Measurements from ENCODE around the gene PDLIM4.

Gene PDLIM4

DNA sequence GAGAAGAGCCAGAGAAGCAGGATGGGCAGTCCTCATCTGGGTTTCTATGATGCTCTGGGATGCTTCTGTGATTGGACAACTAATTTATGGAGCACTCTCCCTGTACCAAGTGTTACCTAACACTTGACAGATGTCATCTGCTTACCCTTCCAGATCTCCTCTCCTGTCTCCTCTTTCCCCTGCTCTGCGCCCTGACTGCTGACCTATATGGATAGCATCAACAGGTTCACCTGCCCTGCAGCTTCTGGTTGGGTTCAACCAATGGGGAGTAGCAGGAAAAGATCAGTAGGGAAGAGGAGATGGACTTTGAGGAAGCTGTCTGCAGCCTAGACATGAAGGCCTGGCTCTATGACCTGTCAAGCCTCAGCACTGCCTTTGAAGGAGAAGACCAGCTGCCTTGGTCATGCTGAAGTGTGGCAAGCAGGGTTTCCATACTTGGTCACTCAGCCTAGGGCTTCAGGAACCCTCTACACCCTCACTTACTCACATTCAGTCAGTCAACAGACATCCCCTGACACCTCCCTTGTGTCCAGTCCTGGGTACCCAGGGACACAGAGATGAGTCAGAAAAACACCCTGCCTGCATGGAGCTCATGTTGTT is 18.5 kb upstream of the PDLIM4 start:
- no peak overlapping the region for H3K4me3 ChIP-seq (ENCODE audit: low read length)
- DNase-seq (ENCODE audit: low read depth): no peak
- no peak for TF ChIP-seq CTCF (conservative IDR thresholded peaks at IDR 0.05; ENCODE audit: low read length)

GRCh38 chr5:132239776-132240175 is 17.7 kb upstream of the PDLIM4 start:
- TF ChIP-seq CTCF (conservative IDR thresholded peaks at IDR 0.05; ENCODE audit: low read length): no peak
- H3K4me3 ChIP-seq (ENCODE audit: low read length): no peak overlapping the region

DNA sequence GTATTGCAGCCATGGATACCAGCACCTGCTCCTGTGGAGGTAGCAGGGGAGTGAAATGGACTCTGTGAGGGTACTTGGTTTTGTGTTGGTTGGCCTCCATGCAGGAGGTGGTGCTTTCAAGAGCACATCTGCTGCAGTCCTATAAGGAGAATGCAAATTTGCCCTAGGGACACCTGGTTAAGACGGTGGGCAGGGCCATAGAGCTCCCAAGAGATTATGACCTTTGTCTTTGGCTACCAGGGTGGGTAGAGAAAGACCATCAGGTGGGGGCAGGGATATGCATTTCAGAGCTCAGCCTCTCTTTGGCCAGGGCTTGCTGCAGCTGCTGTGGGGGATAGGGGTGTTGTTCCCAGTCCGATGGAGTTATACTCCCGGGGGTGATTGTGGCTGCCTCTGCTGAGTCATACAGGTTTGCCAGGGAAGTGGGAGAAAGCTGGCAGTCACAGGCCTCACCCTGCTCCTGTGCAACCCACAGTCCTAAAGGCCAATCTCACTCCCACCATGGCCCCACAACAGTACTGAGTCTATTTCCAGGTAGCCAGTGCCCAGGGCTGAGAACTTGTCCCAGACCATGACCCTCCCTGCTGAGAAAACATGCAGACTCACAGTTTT is 14.0 kb upstream of the PDLIM4 start:
- H3K4me3 ChIP-seq (ENCODE audit: low read length): no peak overlapping the region
- no peak for TF ChIP-seq CTCF (conservative IDR thresholded peaks at IDR 0.05; ENCODE audit: low read length)
- no peak for DNase-seq (ENCODE audit: low read depth)

More at GRCh38 chr5:132239776-132240175, 17.7 kb upstream of the PDLIM4 start:
- DNase-seq (ENCODE audit: low read depth): no peak

DNA sequence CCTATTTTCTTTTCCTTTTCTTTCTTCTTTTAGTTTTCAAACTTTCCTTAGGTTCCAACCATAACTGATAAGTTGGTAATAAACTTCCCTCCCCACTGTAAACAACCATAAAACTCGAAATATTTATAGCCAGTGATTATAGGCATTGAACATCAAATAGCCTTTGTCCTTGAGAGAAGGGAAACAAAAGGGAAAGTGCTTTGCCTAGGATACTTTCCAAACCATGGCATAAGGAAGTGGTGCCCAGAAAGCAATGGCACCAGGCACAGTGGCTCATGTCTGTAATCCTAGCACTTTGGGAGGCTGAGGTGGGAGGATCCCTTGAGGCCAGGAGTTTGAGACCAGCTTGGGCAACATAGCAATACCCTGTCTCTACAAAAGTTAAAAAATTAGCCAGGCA is 11.9 kb upstream of the PDLIM4 start:
- DNase-seq (ENCODE audit: low read depth): no peak
- no peak for TF ChIP-seq CTCF (conservative IDR thresholded peaks at IDR 0.05; ENCODE audit: low read length)
- H3K4me3 ChIP-seq (ENCODE audit: low read length): no peak overlapping the region

DNA sequence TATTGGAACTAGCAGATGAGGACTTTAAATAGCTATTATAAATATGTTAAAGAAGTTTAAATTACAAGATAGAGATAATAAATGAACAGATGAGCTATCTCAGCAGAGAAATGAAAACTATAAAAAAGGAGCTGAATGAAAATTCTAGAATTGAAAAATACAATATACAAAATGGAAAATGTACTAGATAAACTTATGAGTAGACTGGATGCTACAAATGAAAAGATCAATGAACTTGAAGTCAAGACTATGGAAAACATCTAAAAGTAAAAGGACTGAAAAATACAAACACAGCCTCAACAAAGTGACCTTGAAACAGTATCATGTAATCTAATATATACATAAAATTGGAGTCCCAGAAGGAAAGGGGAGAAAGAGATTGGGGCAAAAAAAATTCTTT is 10.7 kb upstream of the PDLIM4 start:
- no peak for TF ChIP-seq CTCF (conservative IDR thresholded peaks at IDR 0.05; ENCODE audit: low read length)
- H3K4me3 ChIP-seq (ENCODE audit: low read length): no peak overlapping the region
- DNase-seq (ENCODE audit: low read depth): no peak

DNA sequence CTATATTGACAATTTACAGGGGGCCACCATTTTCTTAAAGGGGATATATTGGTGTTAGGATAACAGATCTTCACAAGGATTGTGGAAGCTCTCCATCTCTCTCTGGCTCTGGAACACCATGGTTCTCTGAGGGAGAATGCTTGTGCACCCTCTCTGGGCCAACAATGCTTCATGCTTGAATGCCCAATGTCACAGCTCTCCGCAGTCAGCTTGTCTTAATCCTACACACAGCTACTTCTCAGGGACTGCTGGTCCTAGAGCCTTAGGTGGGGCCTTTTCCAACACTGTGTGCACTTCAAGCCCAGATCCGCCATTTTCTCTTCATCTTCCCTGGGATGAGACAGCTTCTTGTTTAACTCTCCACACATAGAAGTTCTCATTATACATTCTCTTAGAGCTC is 6.9 kb upstream of the PDLIM4 start:
- DNase-seq (ENCODE audit: low read depth): no peak
- TF ChIP-seq CTCF (conservative IDR thresholded peaks at IDR 0.05; ENCODE audit: low read length): no peak
- no peak overlapping the region for H3K4me3 ChIP-seq (ENCODE audit: low read length)

DNA sequence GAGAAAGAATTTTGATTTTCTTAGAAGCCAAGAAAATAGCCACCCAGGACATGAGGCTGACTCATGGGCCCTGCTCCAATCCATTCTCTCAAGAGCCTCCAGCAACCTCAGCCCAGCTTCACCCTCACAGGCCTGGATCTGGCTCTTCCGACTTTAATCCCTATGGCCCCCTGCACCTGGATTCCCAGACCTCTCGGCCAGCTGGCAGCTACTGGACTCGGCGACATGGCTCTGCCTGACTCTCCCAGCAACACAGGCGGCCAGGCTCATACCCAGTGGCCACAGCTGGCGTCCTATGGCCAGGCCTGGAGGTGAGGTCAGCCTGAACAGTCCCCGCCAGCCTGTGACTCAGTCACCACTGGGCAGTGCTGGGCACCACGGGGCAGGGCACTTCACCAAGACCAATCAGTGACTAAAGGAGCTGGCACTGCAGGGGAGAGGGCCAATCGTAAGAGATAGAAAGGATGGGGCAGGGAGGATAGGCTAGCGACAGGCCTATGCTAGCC is 6.2 kb upstream of the PDLIM4 start:
- no peak overlapping the region for H3K4me3 ChIP-seq (ENCODE audit: low read length)
- DNase-seq (ENCODE audit: low read depth): no peak
- TF ChIP-seq CTCF (conservative IDR thresholded peaks at IDR 0.05; ENCODE audit: low read length): no peak

Data from AG10803 (cell line).